ENCODE data around the gene SALL3.

SALL3 gene

GRCh38 chr18:79046522-79046921 lies 66.9 kb downstream of the SALL3 start:
- no peaks in the 10 kb centered on the region for H3K36me3 ChIP-seq (ENCODE audit: control insufficient read depth, insufficient read depth, low read length)
- H3K9ac ChIP-seq (ENCODE audit: low read length): no peak overlapping the region
- peaks cover 3% of the 10 kb centered on the region for H3K27me3 ChIP-seq (ENCODE audit: control insufficient read depth, insufficient read depth, low read length)
- no peak overlapping the region for H3K4me3 ChIP-seq (ENCODE audit: low read length)
- no peaks in the 10 kb centered on the region for H3K4me1 ChIP-seq (ENCODE audit: control insufficient read depth, insufficient read depth, low read length)
- no peak overlapping the region for H3K27ac ChIP-seq (ENCODE audit: low read depth, low read length)

GRCh38 chr18:79047556-79048244 lies 68.1 kb downstream of the SALL3 start:
- Histone ChIP-seq H3K27me3 (ENCODE audit: control insufficient read depth, insufficient read depth, low read length) (peaks cover 3% of the 10 kb centered on the region), H3K27ac (ENCODE audit: low read depth, low read length) (no peak overlapping the region), H3K4me1 (ENCODE audit: control insufficient read depth, insufficient read depth, low read length) (no peaks in the 10 kb centered on the region), H3K4me3 (ENCODE audit: low read length) (no peak overlapping the region), H3K36me3 (ENCODE audit: control insufficient read depth, insufficient read depth, low read length) (no peaks in the 10 kb centered on the region), H3K9ac (ENCODE audit: low read length) (no peak overlapping the region)

- Histone ChIP-seq H3K27me3 (ENCODE audit: control insufficient read depth, insufficient read depth, low read length) (peaks cover 3% of the 10 kb centered on the region), H3K27ac (ENCODE audit: low read depth, low read length) (no peak overlapping the region), H3K9ac (ENCODE audit: low read length) (no peak overlapping the region), H3K36me3 (ENCODE audit: control insufficient read depth, insufficient read depth, low read length) (no peaks in the 10 kb centered on the region), H3K4me3 (ENCODE audit: low read length) (no peak overlapping the region), H3K4me1 (ENCODE audit: control insufficient read depth, insufficient read depth, low read length) (no peaks in the 10 kb centered on the region)
These were observed 68.6 kb downstream of the SALL3 start for GRCh38 chr18:79048245-79048632.

DNA sequence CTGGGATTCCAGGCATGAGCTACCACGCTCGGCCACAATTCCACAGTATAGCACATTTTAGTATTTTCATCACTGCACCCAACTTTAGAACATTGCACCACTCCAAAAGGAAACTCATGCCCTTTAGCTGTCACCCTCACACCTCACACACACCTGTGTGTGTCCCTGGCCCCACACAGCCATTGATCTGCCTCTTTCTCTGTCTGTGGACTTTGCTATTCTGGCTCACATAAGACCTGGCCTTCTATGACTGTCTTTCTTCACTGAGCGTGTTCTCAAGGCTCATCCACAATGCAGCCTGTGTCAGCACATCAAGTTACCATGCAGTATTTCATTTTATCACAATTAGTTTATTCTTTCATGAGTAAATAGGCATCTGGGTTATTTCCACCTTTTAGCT lies 69.9 kb downstream of the SALL3 start:
- peaks cover 3% of the 10 kb centered on the region for H3K27me3 ChIP-seq (ENCODE audit: control insufficient read depth, insufficient read depth, low read length)
- H3K4me1 ChIP-seq (ENCODE audit: control insufficient read depth, insufficient read depth, low read length): no peaks in the 10 kb centered on the region
- H3K27ac ChIP-seq (ENCODE audit: low read depth, low read length): no peak overlapping the region
- no peak overlapping the region for H3K4me3 ChIP-seq (ENCODE audit: low read length)
- no peaks in the 10 kb centered on the region for H3K36me3 ChIP-seq (ENCODE audit: control insufficient read depth, insufficient read depth, low read length)
- H3K9ac ChIP-seq (ENCODE audit: low read length): no peak overlapping the region
